ENCODE measurements around the gene ERI3. TPM values are rescaled to one million over a fixed set of nuclear protein-coding genes. Genes with fewer than 3 reads are reported as not detected.

Gene ERI3
- total RNA-seq, 1 donor from 2014 or later = 58.3 TPM

- H3K4me3 ChIP-seq (ENCODE audit: insufficient read depth, low read depth, low read length) = no peak overlapping the region
- H3K27ac ChIP-seq (ENCODE audit: low read depth, low read length) = no peak overlapping the region
- H3K9me3 ChIP-seq (ENCODE audit: insufficient read depth, low read depth, low read length) = no peaks in the 10 kb centered on the region
- H3K27ac Mint-ChIP-seq (ENCODE audit: unreplicated experiment) = no peak overlapping the region
- no peaks in the 10 kb centered on the region for H3K9me3 Mint-ChIP-seq (ENCODE audit: unreplicated experiment)
- DNase-seq (ENCODE audit: low read depth) = no peak
- H3K4me3 Mint-ChIP-seq (ENCODE audit: unreplicated experiment) = no peak overlapping the region
- H3K36me3 ChIP-seq (ENCODE audit: insufficient read depth, low read length) = no peaks in the 10 kb centered on the region
- H4K20me1 ChIP-seq (ENCODE audit: insufficient read depth, low read length) = peaks cover 57% of the 10 kb centered on the region
- no peak overlapping the region for H3K4me2 ChIP-seq (ENCODE audit: low read length)
- H3K27me3 ChIP-seq (ENCODE audit: insufficient read depth, low read length) = no peaks in the 10 kb centered on the region
- no peak for TF ChIP-seq CTCF (IDR thresholded peaks at IDR 0.05; ENCODE audit: insufficient read depth, low read depth, low read length)
- no peak for TF ChIP-seq EZH2 (IDR thresholded peaks at IDR 0.05; ENCODE audit: insufficient read depth, low read length)
- no peak overlapping the region for H3K9ac ChIP-seq (ENCODE audit: low read length)
- H2AFZ ChIP-seq (ENCODE audit: low read depth, low read length) = no peak overlapping the region
- no peaks in the 10 kb centered on the region for H3K27me3 Mint-ChIP-seq (ENCODE audit: low read depth, unreplicated experiment)
- no peak for FAIRE-seq
- peaks cover 3% of the 10 kb centered on the region for H3K4me1 ChIP-seq (ENCODE audit: insufficient read depth, low read length)
- H3K4me1 Mint-ChIP-seq (ENCODE audit: low read depth, unreplicated experiment) = no peaks in the 10 kb centered on the region
- peaks cover 7% of the 10 kb centered on the region for H3K36me3 Mint-ChIP-seq (ENCODE audit: low read depth, unreplicated experiment)
- no peaks in the 10 kb centered on the region for H3K79me2 ChIP-seq (ENCODE audit: insufficient read depth, low read length)
Observed at GRCh38 chr1:44275296-44275962, 79.6 kb downstream of the ERI3 start.

GRCh38 chr1:44273560-44274350 lies 81.3 kb downstream of the ERI3 start:
- H3K27me3 Mint-ChIP-seq (ENCODE audit: low read depth, unreplicated experiment) = no peaks in the 10 kb centered on the region
- no peak overlapping the region for H3K27ac Mint-ChIP-seq (ENCODE audit: unreplicated experiment)
- Histone ChIP-seq H3K36me3 (ENCODE audit: insufficient read depth, low read length) (no peaks in the 10 kb centered on the region), H3K9ac (ENCODE audit: low read length) (no peak overlapping the region), H2AFZ (ENCODE audit: low read depth, low read length) (no peak overlapping the region), H3K27ac (ENCODE audit: low read depth, low read length) (no peak overlapping the region), H3K4me1 (ENCODE audit: insufficient read depth, low read length) (peaks cover 3% of the 10 kb centered on the region), H3K9me3 (ENCODE audit: insufficient read depth, low read depth, low read length) (no peaks in the 10 kb centered on the region), H3K27me3 (ENCODE audit: insufficient read depth, low read length) (no peaks in the 10 kb centered on the region), H3K79me2 (ENCODE audit: insufficient read depth, low read length) (no peaks in the 10 kb centered on the region), H4K20me1 (ENCODE audit: insufficient read depth, low read length) (peaks cover 73% of the 10 kb centered on the region), H3K4me3 (ENCODE audit: insufficient read depth, low read depth, low read length) (no peak overlapping the region), H3K4me2 (ENCODE audit: low read length) (no peak overlapping the region)
- no peaks in the 10 kb centered on the region for H3K9me3 Mint-ChIP-seq (ENCODE audit: unreplicated experiment)
- H3K4me1 Mint-ChIP-seq (ENCODE audit: low read depth, unreplicated experiment) = no peaks in the 10 kb centered on the region
- no peak overlapping the region for H3K4me3 Mint-ChIP-seq (ENCODE audit: unreplicated experiment)
- FAIRE-seq (no peak), DNase-seq (ENCODE audit: low read depth) (no peak)
- TF ChIP-seq CTCF (IDR thresholded peaks at IDR 0.05; ENCODE audit: insufficient read depth, low read depth, low read length) = no peak
- TF ChIP-seq EZH2 (IDR thresholded peaks at IDR 0.05; ENCODE audit: insufficient read depth, low read length) = no peak
- H3K36me3 Mint-ChIP-seq (ENCODE audit: low read depth, unreplicated experiment) = peaks cover 17% of the 10 kb centered on the region

GRCh38 chr1:44272992-44273391 lies 82.1 kb downstream of the ERI3 start:
- no peak overlapping the region for H3K27ac Mint-ChIP-seq (ENCODE audit: unreplicated experiment)
- Histone ChIP-seq H3K4me1 (ENCODE audit: insufficient read depth, low read length) (peaks cover 3% of the 10 kb centered on the region), H2AFZ (ENCODE audit: low read depth, low read length) (no peak overlapping the region), H3K4me2 (ENCODE audit: low read length) (no peak overlapping the region), H4K20me1 (ENCODE audit: insufficient read depth, low read length) (peaks cover 80% of the 10 kb centered on the region), H3K27me3 (ENCODE audit: insufficient read depth, low read length) (no peaks in the 10 kb centered on the region), H3K27ac (ENCODE audit: low read depth, low read length) (no peak overlapping the region), H3K36me3 (ENCODE audit: insufficient read depth, low read length) (no peaks in the 10 kb centered on the region), H3K9me3 (ENCODE audit: insufficient read depth, low read depth, low read length) (no peaks in the 10 kb centered on the region), H3K9ac (ENCODE audit: low read length) (no peak overlapping the region), H3K79me2 (ENCODE audit: insufficient read depth, low read length) (no peaks in the 10 kb centered on the region), H3K4me3 (ENCODE audit: insufficient read depth, low read depth, low read length) (no peak overlapping the region)
- DNase-seq (ENCODE audit: low read depth) (no peak), FAIRE-seq (no peak)
- no peaks in the 10 kb centered on the region for H3K27me3 Mint-ChIP-seq (ENCODE audit: low read depth, unreplicated experiment)
- no peak overlapping the region for H3K4me3 Mint-ChIP-seq (ENCODE audit: unreplicated experiment)
- TF ChIP-seq EZH2 (IDR thresholded peaks at IDR 0.05; ENCODE audit: insufficient read depth, low read length) = no peak
- TF ChIP-seq CTCF (IDR thresholded peaks at IDR 0.05; ENCODE audit: insufficient read depth, low read depth, low read length) = no peak
- H3K9me3 Mint-ChIP-seq (ENCODE audit: unreplicated experiment) = no peaks in the 10 kb centered on the region
- H3K36me3 Mint-ChIP-seq (ENCODE audit: low read depth, unreplicated experiment) = peaks cover 24% of the 10 kb centered on the region
- no peaks in the 10 kb centered on the region for H3K4me1 Mint-ChIP-seq (ENCODE audit: low read depth, unreplicated experiment)
